A549 treated with DMSO at 1 μM for 4 hours (cell line): ENCODE results near the gene MAST4. TPM values are rescaled to one million over a fixed set of nuclear protein-coding genes. Genes with fewer than 3 reads are reported as not detected.

Source experiments
- total RNA-seq: library from RNA; stranded (reverse); fragments of 200-300 nt; extraction: Qiagen RNA extraction; gene quantifications from 5 replicates; pipeline ENCODE4 v1.2.3, GENCODE V29; 2022; ENCODE audit warnings: low read depth

The MAST4 gene
- total RNA-seq = 1.6 to 2.2 TPM (median 2.0 TPM) in 5 replicates

GRCh38 chr5:66595756-66596635, at the start of gene MAST4:
TSS of gene MAST4 (plus strand) at chr5:66596393. CDS start at chr5:66596656, 263 bp downstream.

GRCh38 chr5:67196537-67197059, 600.4 kb downstream of the MAST4 start, which contains the start of gene CD180:
TSS of gene CD180 (minus strand) at chr5:67196799. CDS start at chr5:67196641, 158 bp downstream.

